SK-N-MC (cell line): Measurements from ENCODE around the gene ING3.

ENCODE experiments used
- EZH2 ChIP-seq: fragments of 200-600 bp; sonication (generic); IDR thresholded peaks from one replicate; pipeline ENCODE4 v1.6.1; 2017; ENCODE audit warnings: antibody characterized with exemption
- FOXP2 ChIP-seq: optimal IDR thresholded peaks from 2 replicates; pipeline ENCODE3; 2011; ENCODE audit warnings: mild to moderate bottlenecking, moderate library complexity; ENCODE audit not compliant: insufficient read depth; ENCODE audit errors: extremely low read length, control extremely low read depth
- POLR2AphosphoS5 ChIP-seq: IDR thresholded peaks from 2 replicates; pipeline ENCODE4 v1.6.1; 2012; ENCODE audit warnings: mild to moderate bottlenecking, low read depth, low read length, borderline replicate concordance

DNA sequence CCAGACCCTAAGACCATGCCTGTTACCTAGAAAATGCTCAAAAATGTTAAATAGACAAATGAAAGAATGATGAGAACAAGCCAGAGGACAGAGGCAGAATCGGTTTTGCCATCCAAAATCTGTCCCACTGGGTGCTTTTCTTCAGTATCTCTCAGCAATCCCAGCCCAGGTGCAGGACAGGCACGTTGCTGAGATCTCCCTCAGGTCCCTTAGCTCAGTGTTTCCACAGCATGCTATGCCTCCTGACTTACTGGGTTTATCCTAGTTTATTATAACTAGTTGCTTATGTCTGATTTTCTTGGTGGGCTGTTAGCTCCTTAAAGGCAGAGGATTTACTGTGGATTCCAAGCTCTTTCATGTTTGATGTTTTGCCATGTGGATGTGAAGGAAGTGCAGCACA, 58.2 kb downstream of the ING3 start:
- no peak for TF ChIP-seq EZH2
- TF ChIP-seq POLR2AphosphoS5, result no peak
- no peak for TF ChIP-seq FOXP2
